Endothelial cell of umbilical vein (primary cell): ENCODE data around the gene ARHGAP22. TPM values are rescaled to one million over a fixed set of nuclear protein-coding genes. Genes with fewer than 3 reads are reported as not detected.

ENCODE experiments used
- BruUV-seq: library from RNA; stranded (reverse); fragments of 400-500 nt; replicated peaks from 2 replicates; lab custom pipeline; 2021; lab: Mats Ljungman, UMichigan
- CTCF ChIA-PET: fragments of 300-600, 350-600 bp; sonication (Branson Sonifier 250); formaldehyde crosslinking; loops from one replicate; lab custom pipeline; 2021; ENCODE audit warnings: antibody characterized with exemption, inconsistent platforms; lab: Charles Lee
- POLR2A ChIA-PET: fragments of 300-600, 350-600 bp; sonication (Branson Sonifier 250); formaldehyde crosslinking; loops from one replicate; lab custom pipeline; 2021; ENCODE audit warnings: antibody characterized with exemption, inconsistent platforms; lab: Charles Lee
- DNase-seq: peaks from one replicate; pipeline ENCODE4 v3.0.0-alpha.2; 2011; ENCODE audit warnings: low read depth, low spot score
- FAIRE-seq: peaks from 2 replicates; lab custom pipeline; 2011; peaks lifted over from hg19 to GRCh38; lab: Jason Lieb, UNC
- H2AFZ ChIP-seq: 2 replicates; pipeline ENCODE4 v1.6.0; 2012; ENCODE audit warnings: low read depth, low read length, control low read depth, inconsistent platforms
- H3K27ac ChIP-seq: 2 replicates; pipeline ENCODE4 v1.5.1; 2011; ENCODE audit warnings: low read depth, mild to moderate bottlenecking, control low read depth, low read length, moderate library complexity; ENCODE audit not compliant: insufficient read depth
- H3K27me3 ChIP-seq, 2 experiments: 2 replicates each; pipeline versions ENCODE4 v1.6.0 to v1.6.1; 2011; ENCODE audit warnings: low read length in 2 of 2, mixed read lengths in 1 of 2; ENCODE audit not compliant: control insufficient read depth in 2 of 2, insufficient read depth in 2 of 2
- H3K36me3 ChIP-seq, 2 experiments: 2 replicates in 1 of 2; 3 replicates in 1 of 2; pipeline ENCODE4 v1.5.1; 2011; ENCODE audit warnings: low read length in 2 of 2, mild to moderate bottlenecking in 1 of 2, moderate library complexity in 1 of 2; ENCODE audit not compliant: control insufficient read depth in 2 of 2, insufficient read depth in 2 of 2; ENCODE audit errors: extremely low read depth in 1 of 2
- H3K4me1 ChIP-seq: 3 replicates; pipeline ENCODE4 v1.5.1; 2011; ENCODE audit warnings: mild to moderate bottlenecking, low read length; ENCODE audit not compliant: control insufficient read depth, insufficient read depth; ENCODE audit errors: extremely low read depth
- H3K4me2 ChIP-seq: 2 replicates; pipeline ENCODE4 v1.6.1; 2011; ENCODE audit warnings: low read length, control low read depth, mixed read lengths; ENCODE audit not compliant: insufficient read depth
- H3K4me3 ChIP-seq, 3 experiments: fragments of 200-600 bp in 1 of 3; sonication (generic), shearing (Covaris generic) in 1 of 3; replicated peaks in 1 of 3; 2 replicates each; pipeline ENCODE4 v1.5.1; 2011 to 2016; ENCODE audit warnings: control low read depth in 3 of 3, low read length in 3 of 3, mild to moderate bottlenecking in 2 of 3, inconsistent platforms in 1 of 3, low read depth in 1 of 3, moderate library complexity in 1 of 3; ENCODE audit not compliant: insufficient read depth in 1 of 3
- H3K79me2 ChIP-seq: 2 replicates; pipeline ENCODE4 v1.6.0; 2012; ENCODE audit warnings: low read length, inconsistent platforms; ENCODE audit not compliant: control insufficient read depth, insufficient read depth
- H3K9ac ChIP-seq: replicated peaks from 2 replicates; pipeline ENCODE3; 2011; ENCODE audit warnings: low read length, control low read depth; ENCODE audit not compliant: insufficient read depth; ENCODE audit errors: extremely low read depth
- H3K9me1 ChIP-seq: replicated peaks from 3 replicates; pipeline ENCODE4 v1.6.0; 2011; ENCODE audit warnings: mild to moderate bottlenecking, low read length; ENCODE audit not compliant: control insufficient read depth, insufficient read depth; ENCODE audit errors: extremely low read depth
- H3K9me3 ChIP-seq: replicated peaks from 2 replicates; pipeline ENCODE4 v1.5.1; 2012; ENCODE audit warnings: low read length, inconsistent platforms; ENCODE audit not compliant: control insufficient read depth, insufficient read depth
- H4K20me1 ChIP-seq: replicated peaks from 2 replicates; pipeline ENCODE3; 2011; ENCODE audit warnings: mild to moderate bottlenecking, low read length; ENCODE audit not compliant: control insufficient read depth, insufficient read depth; ENCODE audit errors: extremely low read depth
- CTCF ChIP-seq, 2 donors: IDR thresholded peaks; 1 replicate in 1 of 2; 2 replicates in 1 of 2; pipeline ENCODE4 v1.5.1; 2011; ENCODE audit warnings: low read length in 2 of 2, mild to moderate bottlenecking in 2 of 2, moderate library complexity in 2 of 2, control low read depth in 1 of 2, inconsistent platforms in 1 of 2, low read depth in 1 of 2; ENCODE audit not compliant: insufficient read depth in 1 of 2; ENCODE audit errors: extremely low read depth in 1 of 2
- EZH2 ChIP-seq: IDR thresholded peaks from 2 replicates; pipeline ENCODE4 v1.6.1; 2012; ENCODE audit warnings: borderline replicate concordance, low read depth, mild to moderate bottlenecking, moderate library complexity, low read length, inconsistent platforms; ENCODE audit not compliant: severe bottlenecking
- FOS ChIP-seq: IDR thresholded peaks from 2 replicates; pipeline ENCODE4 v1.6.1; 2011; ENCODE audit warnings: mild to moderate bottlenecking, low read length, moderate library complexity, borderline replicate concordance; ENCODE audit not compliant: insufficient read depth
- GATA2 ChIP-seq: IDR thresholded peaks from 2 replicates; pipeline ENCODE4 v1.7.0; 2011; ENCODE audit warnings: low read depth, mild to moderate bottlenecking, moderate library complexity, mixed read lengths, low read length; ENCODE audit not compliant: insufficient read length, insufficient read depth
- MYC ChIP-seq: IDR thresholded peaks from one replicate; pipeline ENCODE4 v1.6.1; 2011; ENCODE audit warnings: mild to moderate bottlenecking, low read depth, low read length
- POLR2A ChIP-seq: IDR thresholded peaks from 2 replicates; pipeline ENCODE4 v1.6.1; 2012; ENCODE audit warnings: low read depth, mild to moderate bottlenecking, control low read depth, low read length
- POLR2AphosphoS5 ChIP-seq: IDR thresholded peaks from 2 replicates; pipeline ENCODE4 v1.6.1; 2012; ENCODE audit warnings: low read depth, mild to moderate bottlenecking, control low read depth, low read length, moderate library complexity; ENCODE audit not compliant: insufficient read depth
- dilution Hi-C: fragments of 300-500 bp; cut with MboI; formaldehyde crosslinking; loops from one replicate; pipeline ENCODE4 v1.15.0; 2019; ENCODE audit warnings: low sequenced_read_pairs; ENCODE audit not compliant: extremely low pct_ligation_motif_present
- intact Hi-C: fragments of 100-400 bp; cut with micrococcal nuclease; formaldehyde crosslinking; loops from one replicate; pipeline ENCODE4 v1.10.0; 2022
- polyA plus RNA-seq, 4 experiments: library from polyadenylated mRNA; depleted of rRNA in 3 of 4; stranded (reverse) in 3 of 4; unstranded in 1 of 4; fragments of >200 nt; gene quantifications; 2 replicates each; pipeline versions ENCODE4 v1.2.1 to v1.2.3, GENCODE V29; 2011 to 2012; ENCODE audit warnings: missing spikeins in 1 of 4
- total RNA-seq: library from RNA; stranded (reverse); gene quantifications from 2 replicates; pipeline ENCODE4 v1.2.3, GENCODE V29; 2021

The ARHGAP22 gene
- total and polyA plus RNA-seq, 2 donors (not counting 3 experiments of a cell fraction or from before 2014, with no cell fraction given): 8.6 to 50.3 TPM

- TF ChIP-seq EZH2 (no peak), POLR2AphosphoS5 (no peak), POLR2A (no peak), CTCF (IDR thresholded peaks at IDR 0.05; ENCODE audit: extremely low read depth in 1 of 2, insufficient read depth in 1 of 2, low read depth in 1 of 2, low read length in 2 of 2) (no peak), MYC (no peak), FOS (no peak), GATA2 (no peak)
- H3K9me1 ChIP-seq: no peaks in the 10 kb centered on the region
- H3K9me3 ChIP-seq: no peaks in the 10 kb centered on the region
- H3K36me3 ChIP-seq: no peaks in the 10 kb centered on the region
- FAIRE-seq (no peak), DNase-seq (no peak)
- no TSS peak for BruUV-seq
- H3K4me3 ChIP-seq: no peak overlapping the region
- POLR2A ChIA-PET: no interaction called here
- H3K4me2 ChIP-seq: no peak overlapping the region
- dilution Hi-C loops: no loop called here
- CTCF ChIA-PET: no interaction called here
- H3K27ac ChIP-seq: no peak overlapping the region
- H3K27me3 ChIP-seq: no peaks in the 10 kb centered on the region
- intact Hi-C loops: no loop called here
- no peaks in the 10 kb centered on the region for H3K79me2 ChIP-seq
- no peaks in the 10 kb centered on the region for H4K20me1 ChIP-seq
- no peak overlapping the region for H2AFZ ChIP-seq
- H3K9ac ChIP-seq: no peak overlapping the region
- H3K4me1 ChIP-seq: no peaks in the 10 kb centered on the region
Measured at GRCh38 chr10:48419714-48420113, 185.2 kb downstream of the ARHGAP22 start.
